ENCODE measurements around the gene GDPGP1. TPM values are rescaled to one million over a fixed set of nuclear protein-coding genes. Genes with fewer than 3 reads are reported as not detected.

Gene GDPGP1
- total RNA-seq, 1 donor from 2014 or later: 5.2 TPM

DNA sequence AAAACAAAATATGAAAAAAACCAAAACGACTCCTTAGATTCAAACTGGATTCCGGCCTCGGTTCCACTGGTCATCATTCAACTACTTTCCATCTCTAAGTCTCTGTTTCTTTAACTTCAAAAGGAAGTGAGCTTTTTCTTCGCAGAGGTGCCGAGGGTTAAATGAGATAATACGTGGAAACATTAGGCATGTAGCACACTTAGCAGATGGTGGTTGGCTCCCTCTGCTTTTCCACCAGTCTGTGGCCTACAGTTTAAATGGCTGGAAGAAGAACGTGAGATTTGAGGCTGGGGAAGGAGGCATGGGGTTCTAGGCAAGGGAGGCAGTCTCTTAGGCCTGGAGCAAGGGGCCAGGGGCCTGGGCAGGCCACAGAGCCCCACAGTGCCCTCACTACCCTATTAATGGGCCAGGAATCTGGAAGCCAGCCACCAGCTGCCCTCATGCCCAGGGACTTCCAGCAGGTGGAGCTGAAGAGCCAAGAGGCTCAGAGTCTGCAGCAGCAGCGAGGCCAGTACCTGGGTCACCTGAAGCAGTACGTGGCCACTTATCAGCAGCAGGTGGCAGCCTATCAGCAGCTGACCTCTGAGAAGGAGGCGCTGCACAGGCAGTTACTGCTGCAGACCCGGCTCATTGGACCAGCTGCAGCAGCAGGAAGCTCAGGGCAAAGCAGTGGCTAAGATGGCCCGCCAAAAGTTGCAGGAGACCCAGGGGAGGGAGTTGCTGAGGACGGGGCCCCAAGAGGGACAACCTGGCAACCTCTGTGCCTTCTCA, 59.2 kb downstream of the GDPGP1 start:
- peak; percentile 69 for DNase-seq (ENCODE audit: low read depth)

DNA sequence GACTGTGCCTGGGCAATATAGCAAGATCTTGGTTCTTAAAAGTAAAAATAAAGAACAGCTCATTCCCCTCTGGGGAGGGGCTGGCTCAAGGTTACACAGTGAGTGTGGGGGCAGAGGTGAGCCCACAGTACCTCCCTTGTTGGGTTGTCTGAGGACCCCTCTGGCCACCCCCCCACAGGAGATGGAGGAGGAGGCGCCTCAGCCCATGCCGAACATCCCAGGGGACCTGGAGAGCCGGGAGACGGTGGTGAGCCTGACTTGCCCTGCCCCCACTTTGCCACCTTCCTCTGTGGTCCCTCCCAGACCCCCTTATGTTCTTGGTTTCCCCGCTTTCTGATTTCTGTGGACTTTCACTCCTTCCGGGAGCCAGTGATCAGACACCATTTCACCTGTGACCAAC, 60.1 kb downstream of the GDPGP1 start:
- no peak for DNase-seq (ENCODE audit: low read depth)

DNA sequence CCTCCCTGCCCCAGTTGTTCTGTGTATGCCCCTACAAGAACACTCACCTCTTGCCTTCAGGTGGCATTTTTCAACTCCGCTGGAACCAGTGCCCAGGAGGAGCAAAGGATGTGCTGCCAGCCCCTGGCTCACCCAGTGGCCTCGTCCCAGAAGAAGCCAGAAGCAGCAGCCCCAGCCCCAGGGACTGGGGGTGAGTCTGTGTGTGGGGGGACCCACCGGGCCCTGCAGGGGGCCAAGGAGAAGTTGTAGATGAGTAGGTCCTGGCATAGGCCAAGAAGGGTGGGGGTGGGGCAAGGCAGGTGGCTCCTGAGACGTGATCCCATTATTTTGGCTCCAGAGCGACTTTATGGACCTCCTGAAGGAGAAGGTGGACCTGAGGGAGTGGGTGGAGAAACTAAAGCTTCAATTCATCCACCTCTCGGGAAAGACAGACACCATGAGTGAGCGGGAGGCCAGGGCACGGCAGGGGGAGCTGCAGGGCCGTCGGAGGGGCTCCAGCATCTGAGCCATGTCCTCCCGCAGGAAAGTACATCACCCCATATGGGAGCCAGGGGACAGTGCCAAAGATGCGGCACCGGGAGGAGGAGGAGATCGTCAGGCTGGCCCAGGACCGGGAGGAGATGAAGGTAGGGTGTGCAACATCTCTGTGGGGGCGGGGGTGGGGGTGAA, 60.7 kb downstream of the GDPGP1 start:
- DNase-seq (ENCODE audit: low read depth): no peak

DNA sequence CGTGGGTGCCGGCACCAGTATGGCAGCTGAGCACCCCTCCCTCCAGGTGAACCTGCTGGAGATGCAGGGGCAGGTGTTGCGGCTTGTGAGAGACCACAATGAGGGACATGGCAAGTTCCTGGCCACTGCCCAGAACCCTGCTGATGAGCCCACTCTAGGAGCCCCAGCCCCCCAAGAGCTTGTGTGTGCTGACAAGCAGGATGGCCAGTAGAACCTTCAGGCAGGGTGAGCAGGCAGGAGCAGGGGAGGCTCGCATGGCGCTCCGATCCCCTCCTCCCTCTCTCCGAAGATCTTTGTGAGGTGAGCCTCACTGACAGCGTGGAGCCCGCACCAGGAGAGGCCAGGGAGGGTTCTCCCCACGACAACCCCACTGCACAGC, 61.2 kb downstream of the GDPGP1 start:
- DNase-seq (ENCODE audit: low read depth): no peak

Other genes starting within 250 kb of the GDPGP1 start
- gene ZNF710, start 232.9 kb upstream of the GDPGP1 start, total RNA-seq: 5.3 and 6.3 TPM in 2 replicates
- gene IDH2, start 131.7 kb upstream of the GDPGP1 start, total RNA-seq: 222 and 295 TPM in 2 replicates
- 1.8 and 3.5 TPM in 2 replicates for gene SEMA4B, start 32.9 kb upstream of the GDPGP1 start, total RNA-seq
- gene CIB1, start 268 bp upstream of the GDPGP1 start, total RNA-seq: 9.2 and 17.7 TPM in 2 replicates
- gene TTLL13, start 15.3 kb downstream of the GDPGP1 start, total RNA-seq: 0.08 TPM in 1 of 2 replicates, not detected in the other
- 153 and 189 TPM in 2 replicates for gene NGRN, start 31.5 kb downstream of the GDPGP1 start, total RNA-seq
- gene ZNF774, start 118.1 kb downstream of the GDPGP1 start, total RNA-seq: 3.4 TPM in 2 replicates
- 66.3 and 95.9 TPM in 2 replicates for gene IQGAP1, start 154.0 kb downstream of the GDPGP1 start, total RNA-seq